Uterus (tissue), 4 donors: Measurements from ENCODE around the gene ATXN7L1. TPM values are rescaled to one million over a fixed set of nuclear protein-coding genes. Genes with fewer than 3 reads are reported as not detected.
A peak's percentile ranks its signal among the peaks of the same experiment; 100 is the strongest.

Source experiments
- DNase-seq, 2 donors: peaks; one replicate each; pipeline ENCODE4 v3.0.0-alpha.2; 2019 to 2020
- H3K27ac ChIP-seq, 2 donors: fragments of 200-600 bp; sonication (generic); 1 replicate in 1 of 2; 2 replicates in 1 of 2; pipeline ENCODE4 v1.5.1; 2016 to 2018
- H3K27me3 ChIP-seq, 2 donors: fragments of 200-600 bp; sonication (generic); one replicate each; pipeline ENCODE4 v1.5.1; 2018 to 2019; ENCODE audit warnings: control low read depth in 1 of 2
- H3K36me3 ChIP-seq, 2 donors: fragments of 200-600 bp; sonication (generic); one replicate each; pipeline ENCODE4 v1.5.1; 2019; ENCODE audit warnings: control low read depth in 1 of 2
- H3K4me1 ChIP-seq, 2 donors: fragments of 200-600 bp; sonication (generic); one replicate each; pipeline ENCODE4 v1.5.1; 2018 to 2019; ENCODE audit warnings: control low read depth in 1 of 2
- H3K4me3 ChIP-seq, 2 donors: fragments of 200-600 bp; sonication (generic); 1 replicate in 1 of 2; 2 replicates in 1 of 2; pipeline ENCODE4 v1.5.1; 2018 to 2019; ENCODE audit warnings: mild to moderate bottlenecking in 1 of 2
- H3K9me3 ChIP-seq, 2 donors: fragments of 200-600 bp; sonication (generic); one replicate each; pipeline ENCODE4 v1.5.1; 2019; ENCODE audit warnings: control low read depth in 1 of 2
- POLR2A ChIP-seq, 2 donors: fragments of 450-650 bp; IDR thresholded peaks; one replicate each; pipeline ENCODE4 v1.6.1; 2016; ENCODE audit warnings: antibody characterized with exemption in 2 of 2, mild to moderate bottlenecking in 1 of 2, moderate library complexity in 1 of 2
- intact Hi-C: fragments of 100-400 bp; cut with DNase I; formaldehyde crosslinking; loops from one replicate; pipeline ENCODE4 v1.15.1; 2023; ENCODE audit warnings: low total_unique reads
- total RNA-seq, 4 donors: library from RNA; depleted of rRNA in 3 of 4; stranded (reverse); fragments of >200 nt in 3 of 4; gene quantifications; one replicate each; pipeline versions ENCODE4 v1.1.0 to v1.2.4, GENCODE V29; 2014 to 2023
- TF ChIP-seq, protein P1 (sequence below), 4 experiments: fragments of 200-600 bp in 2 of 4; fragments of 450-650 bp in 2 of 4; sonication (generic) in 2 of 4; IDR thresholded peaks; one replicate each; pipeline ENCODE4 v1.5.1; 2016 to 2019; ENCODE audit warnings: antibody characterized with exemption in 4 of 4, mild to moderate bottlenecking in 2 of 4, moderate library complexity in 1 of 4
- donor health status: DM: yes; HTN: yes; CAD: no.

Gene ATXN7L1
- total RNA-seq, 4 donors from 2014 or later, result 4.4 to 22.4 (median 11.0) TPM

DNA sequence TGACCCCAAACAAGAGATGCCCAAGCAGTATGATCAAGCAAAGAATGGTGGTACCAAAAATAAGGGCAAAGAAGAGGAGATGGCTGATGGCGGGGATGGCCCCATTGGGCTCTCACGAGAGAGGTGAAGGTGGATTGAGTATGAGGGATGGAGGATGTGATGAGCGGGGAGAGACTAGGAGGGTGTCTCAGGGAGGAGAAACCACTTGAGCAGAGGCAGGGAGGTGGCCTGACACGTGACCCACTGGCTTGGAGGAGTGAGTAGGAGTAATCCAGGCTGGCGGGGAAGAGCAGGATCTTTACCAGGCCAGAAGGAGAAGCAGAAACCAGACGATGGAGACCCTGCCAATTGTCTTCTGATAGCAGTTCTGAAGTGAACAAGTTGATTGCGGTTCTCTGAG, 33.3 kb upstream of the ATXN7L1 start:
- intact Hi-C loops, result no loop called here
- TF ChIP-seq, protein P1, sequence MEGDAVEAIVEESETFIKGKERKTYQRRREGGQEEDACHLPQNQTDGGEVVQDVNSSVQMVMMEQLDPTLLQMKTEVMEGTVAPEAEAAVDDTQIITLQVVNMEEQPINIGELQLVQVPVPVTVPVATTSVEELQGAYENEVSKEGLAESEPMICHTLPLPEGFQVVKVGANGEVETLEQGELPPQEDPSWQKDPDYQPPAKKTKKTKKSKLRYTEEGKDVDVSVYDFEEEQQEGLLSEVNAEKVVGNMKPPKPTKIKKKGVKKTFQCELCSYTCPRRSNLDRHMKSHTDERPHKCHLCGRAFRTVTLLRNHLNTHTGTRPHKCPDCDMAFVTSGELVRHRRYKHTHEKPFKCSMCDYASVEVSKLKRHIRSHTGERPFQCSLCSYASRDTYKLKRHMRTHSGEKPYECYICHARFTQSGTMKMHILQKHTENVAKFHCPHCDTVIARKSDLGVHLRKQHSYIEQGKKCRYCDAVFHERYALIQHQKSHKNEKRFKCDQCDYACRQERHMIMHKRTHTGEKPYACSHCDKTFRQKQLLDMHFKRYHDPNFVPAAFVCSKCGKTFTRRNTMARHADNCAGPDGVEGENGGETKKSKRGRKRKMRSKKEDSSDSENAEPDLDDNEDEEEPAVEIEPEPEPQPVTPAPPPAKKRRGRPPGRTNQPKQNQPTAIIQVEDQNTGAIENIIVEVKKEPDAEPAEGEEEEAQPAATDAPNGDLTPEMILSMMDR (IDR thresholded peaks at IDR 0.05), result no peak
- no peak for TF ChIP-seq POLR2A (IDR thresholded peaks at IDR 0.05)
- H3K27me3 ChIP-seq, result no peaks in the 10 kb centered on the region

DNA sequence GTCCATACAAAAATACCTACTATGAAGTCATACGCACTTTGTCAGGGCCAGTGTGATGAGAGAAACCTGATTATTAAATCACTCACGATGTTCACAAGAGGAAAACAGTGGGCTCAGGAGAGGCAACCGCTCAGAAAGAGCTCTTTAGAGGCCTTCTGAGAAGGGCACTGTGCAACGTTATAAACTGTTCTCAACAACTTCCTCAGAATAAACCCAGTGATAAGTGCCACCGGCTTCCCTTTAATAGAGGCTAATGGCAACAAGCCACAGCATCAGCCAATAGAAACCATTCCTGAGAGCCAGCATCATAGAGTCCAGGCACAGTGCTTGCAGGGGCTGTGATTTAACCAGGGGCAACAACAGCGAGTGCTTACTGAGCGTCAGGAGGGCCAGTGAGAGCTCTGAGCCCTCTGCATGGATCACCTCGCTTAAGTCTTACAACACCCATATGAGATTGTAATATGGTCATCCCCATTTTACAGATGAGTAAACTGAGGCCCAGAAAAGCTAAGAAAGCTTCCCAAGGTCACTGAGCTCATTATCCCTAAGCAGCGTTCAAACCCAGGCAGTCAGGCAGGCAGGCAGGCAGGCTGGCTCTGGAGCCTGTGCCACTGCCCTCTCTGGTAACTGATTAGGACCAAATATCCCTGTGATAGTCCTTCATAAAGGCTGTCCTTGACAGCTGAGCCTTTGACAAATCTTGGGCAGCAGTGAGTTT, 30.9 kb upstream of the ATXN7L1 start:
- no peaks in the 10 kb centered on the region for H3K36me3 ChIP-seq
- H3K27me3 ChIP-seq, result no peaks in the 10 kb centered on the region
- DNase-seq, result no peak
- H3K9me3 ChIP-seq, result no peaks in the 10 kb centered on the region
- no peaks in the 10 kb centered on the region for H3K4me1 ChIP-seq
- TF ChIP-seq, protein P1 (IDR thresholded peaks at IDR 0.05), result no peak
- TF ChIP-seq POLR2A (IDR thresholded peaks at IDR 0.05), result no peak
- no peak overlapping the region for H3K4me3 ChIP-seq
- H3K27ac ChIP-seq, result no peak overlapping the region
- intact Hi-C loops, result no loop called here

More for the DNA sequence above, 33.3 kb upstream of the ATXN7L1 start:
- Histone ChIP-seq H3K4me1 (no peaks in the 10 kb centered on the region), H3K36me3 (no peaks in the 10 kb centered on the region), H3K27ac (no peak overlapping the region), H3K4me3 (no peak overlapping the region), H3K9me3 (no peaks in the 10 kb centered on the region)
- no peak for DNase-seq

DNA sequence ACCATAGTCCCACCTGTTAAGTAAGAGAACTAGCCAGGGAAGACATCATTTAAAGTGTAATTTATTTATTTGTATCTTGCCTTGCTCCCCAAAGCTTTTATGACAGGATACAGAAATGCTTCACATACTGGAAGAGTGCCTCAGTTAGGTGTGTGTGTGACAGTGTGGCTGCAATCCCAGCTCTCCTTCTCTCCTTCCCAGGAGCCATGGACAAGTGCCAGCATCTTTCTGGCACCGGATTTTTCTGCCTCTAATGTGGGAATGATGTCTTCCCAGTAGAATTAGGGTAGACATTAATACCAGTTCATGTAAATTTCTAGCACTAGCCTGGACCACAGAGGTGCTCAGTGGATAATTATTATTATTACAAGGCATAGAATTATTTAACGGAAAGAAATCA, 30.3 kb upstream of the ATXN7L1 start:
- intact Hi-C loops, result no loop called here
- Histone ChIP-seq H3K36me3 (no peaks in the 10 kb centered on the region), H3K4me3 (no peak overlapping the region), H3K27me3 (no peaks in the 10 kb centered on the region), H3K4me1 (no peaks in the 10 kb centered on the region), H3K9me3 (no peaks in the 10 kb centered on the region), H3K27ac (no peak overlapping the region)
- no peak for TF ChIP-seq POLR2A (IDR thresholded peaks at IDR 0.05)
- DNase-seq, result peak; percentile 36

DNA sequence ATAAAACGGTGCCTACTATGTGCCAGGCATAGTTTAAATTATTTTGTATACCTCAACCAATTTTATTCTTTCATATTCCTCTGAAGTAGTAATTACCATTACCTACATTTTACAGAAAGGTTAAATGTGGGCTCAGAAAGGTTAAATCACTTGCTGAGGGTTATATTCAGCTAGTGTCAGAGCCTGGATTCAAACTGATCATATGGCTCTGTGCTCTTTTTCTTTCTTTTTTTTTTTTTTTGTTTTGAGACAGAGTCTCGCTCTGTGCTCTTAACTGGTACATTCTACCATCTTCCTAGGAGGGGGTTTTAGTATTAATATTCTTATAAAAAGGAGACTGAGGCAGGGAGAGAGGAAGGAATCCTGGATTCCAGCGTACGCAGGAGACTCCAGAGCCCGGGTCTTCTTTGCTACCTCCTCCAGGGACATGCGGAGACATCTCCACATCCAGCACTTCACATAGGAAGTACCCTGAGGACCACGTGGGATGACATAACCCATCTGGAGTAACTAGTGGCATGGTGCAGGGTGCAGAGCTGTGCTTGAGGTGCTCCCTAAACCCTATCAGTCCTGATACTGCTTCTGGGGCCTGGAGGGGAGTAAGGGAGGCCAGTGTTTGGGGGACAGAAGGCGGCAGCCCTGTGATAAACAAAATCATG, 29.6 kb upstream of the ATXN7L1 start:
- Histone ChIP-seq H3K27me3 (no peaks in the 10 kb centered on the region), H3K9me3 (no peaks in the 10 kb centered on the region), H3K27ac (no peak overlapping the region), H3K4me1 (no peaks in the 10 kb centered on the region), H3K36me3 (no peaks in the 10 kb centered on the region), H3K4me3 (no peak overlapping the region)
- intact Hi-C loops, result no loop called here
- DNase-seq, result no peak
- TF ChIP-seq, protein P1 (IDR thresholded peaks at IDR 0.05), result no peak
- no peak for TF ChIP-seq POLR2A (IDR thresholded peaks at IDR 0.05)

DNA sequence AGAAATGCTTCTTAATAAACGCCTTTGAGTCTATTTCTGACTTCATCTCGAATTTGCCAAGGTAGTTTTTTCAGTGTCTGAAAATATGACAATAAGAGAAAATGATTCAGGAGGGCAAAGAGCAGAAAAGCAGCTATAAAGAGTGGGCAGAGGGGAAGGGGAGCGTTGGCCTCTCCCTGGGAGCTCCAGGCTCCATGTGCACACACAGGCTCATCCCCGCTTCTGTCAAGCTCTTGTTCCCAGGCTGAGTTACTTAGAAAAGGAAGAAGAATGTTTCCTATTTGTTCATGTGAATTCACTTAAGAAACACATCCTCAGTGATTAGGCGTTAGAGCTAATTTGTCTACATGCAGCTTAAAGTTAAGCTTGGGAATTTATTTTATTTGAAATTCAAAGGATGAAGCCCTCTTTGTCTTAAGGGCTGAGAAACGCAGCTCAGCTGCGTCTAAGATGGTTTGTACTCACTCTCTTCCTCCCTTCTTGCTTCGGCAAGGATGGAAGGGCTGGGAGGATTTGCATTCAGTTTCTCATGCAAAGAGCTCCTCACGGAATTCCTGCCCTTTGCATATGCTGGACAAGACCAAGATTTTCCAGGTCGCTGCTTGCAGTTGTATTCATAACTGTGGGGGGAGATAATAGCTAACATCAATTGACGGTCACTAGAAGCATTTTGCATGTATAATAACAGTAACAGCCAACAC, 29.0 kb upstream of the ATXN7L1 start:
- H3K9me3 ChIP-seq, result no peaks in the 10 kb centered on the region
- H3K4me3 ChIP-seq, result no peak overlapping the region
- H3K27me3 ChIP-seq, result no peaks in the 10 kb centered on the region

More for the DNA sequence above, 29.0 kb upstream of the ATXN7L1 start:
- Histone ChIP-seq H3K36me3 (no peaks in the 10 kb centered on the region), H3K4me1 (no peaks in the 10 kb centered on the region), H3K27ac (no peak overlapping the region)
- no peak for TF ChIP-seq POLR2A (IDR thresholded peaks at IDR 0.05)
- TF ChIP-seq, protein P1 (IDR thresholded peaks at IDR 0.05), result no peak
- DNase-seq, result no peak
- intact Hi-C loops, result no loop called here
